WTC11 (cell line): ENCODE data around the gene KRTAP25-1.

Source experiments
- FOXJ3 ChIP-seq: sonication (generic); formaldehyde crosslinking; IDR thresholded peaks from 2 replicates; pipeline ENCODE4 v1.9.0; 2021; ENCODE audit warnings: missing genetic modification reagents, mild to moderate bottlenecking, borderline replicate concordance
- FOXK1 ChIP-seq: sonication (generic); formaldehyde crosslinking; IDR thresholded peaks from 2 replicates; pipeline ENCODE4 v1.8.0; 2022; ENCODE audit warnings: mild to moderate bottlenecking, moderate library complexity, missing genetic modification reagents
- MYBL2 ChIP-seq: sonication (generic); formaldehyde crosslinking; IDR thresholded peaks from 2 replicates; pipeline ENCODE4 v1.8.1; 2023; ENCODE audit warnings: mild to moderate bottlenecking, moderate library complexity, missing genetic modification reagents
- ZNF138 ChIP-seq: sonication (generic); formaldehyde crosslinking; conservative IDR thresholded peaks from 2 replicates; pipeline ENCODE4 v1.8.1; 2022; ENCODE audit warnings: mild to moderate bottlenecking, moderate library complexity, missing genetic modification reagents
- TF ChIP-seq, protein P1 (sequence below): fragments of 200-600 bp; IDR thresholded peaks from 2 replicates; pipeline ENCODE4 v1.8.0; 2022; ENCODE audit warnings: antibody characterized with exemption
- TF ChIP-seq, protein P2 (sequence below): sonication (generic); formaldehyde crosslinking; IDR thresholded peaks from 2 replicates; pipeline ENCODE4 v1.8.0; 2022; ENCODE audit warnings: mild to moderate bottlenecking, missing genetic modification reagents
- TF ChIP-seq, protein P3 (sequence below): fragments of 250-450 bp; sonication (Bioruptor Pico); IDR thresholded peaks from 2 replicates; pipeline ENCODE4 v1.9.0; 2021; ENCODE audit warnings: mild to moderate bottlenecking
- TF ChIP-seq, protein P4 (sequence below): sonication (generic); formaldehyde crosslinking; IDR thresholded peaks from 2 replicates; pipeline ENCODE4 v1.8.0; 2023; ENCODE audit warnings: mild to moderate bottlenecking, missing genetic modification reagents
- TF ChIP-seq, protein P5 (sequence below): sonication (generic); formaldehyde crosslinking; IDR thresholded peaks from 2 replicates; pipeline ENCODE4 v1.8.0; 2022; ENCODE audit warnings: mild to moderate bottlenecking, missing genetic modification reagents
- TF ChIP-seq, protein P6 (sequence below): sonication (generic); formaldehyde crosslinking; IDR thresholded peaks from 2 replicates; pipeline ENCODE4 v1.8.1; 2022; ENCODE audit warnings: missing genetic modification reagents, borderline replicate concordance
- TF ChIP-seq, protein P7 (sequence below): sonication (generic); formaldehyde crosslinking; IDR thresholded peaks from 2 replicates; pipeline ENCODE4 v1.8.1; 2022; ENCODE audit warnings: low read depth, mild to moderate bottlenecking, moderate library complexity, missing genetic modification reagents, borderline replicate concordance
- TF ChIP-seq, protein P8 (sequence below): sonication (generic); formaldehyde crosslinking; IDR thresholded peaks from 2 replicates; pipeline ENCODE4 v1.8.1; 2023; ENCODE audit warnings: mild to moderate bottlenecking, missing genetic modification reagents, moderate library complexity
- TF ChIP-seq, protein P9 (sequence below): fragments of 250-450 bp; sonication (Bioruptor Pico); IDR thresholded peaks from 2 replicates; pipeline ENCODE4 v2.1.2; 2022; ENCODE audit warnings: mild to moderate bottlenecking, moderate library complexity

DNA sequence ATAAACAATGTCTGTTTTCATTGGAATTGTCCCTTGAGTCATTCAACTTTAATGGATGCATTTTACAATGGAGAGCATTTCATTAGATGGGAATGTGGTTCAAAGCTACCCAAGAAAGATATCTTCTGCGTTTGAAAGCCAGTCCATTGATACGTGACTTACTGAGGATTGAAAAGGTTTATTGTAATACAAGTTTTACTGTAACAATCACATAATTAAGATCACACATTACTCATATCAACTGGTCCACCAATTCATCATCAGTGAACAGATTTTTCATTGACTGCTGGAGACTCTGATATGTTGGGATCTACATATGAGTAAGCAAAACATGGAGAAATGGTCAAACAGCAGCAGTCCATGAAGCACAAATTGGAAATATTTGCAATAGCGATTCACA is 39.4 kb downstream of the KRTAP25-1 start:
- TF ChIP-seq, protein P1, sequence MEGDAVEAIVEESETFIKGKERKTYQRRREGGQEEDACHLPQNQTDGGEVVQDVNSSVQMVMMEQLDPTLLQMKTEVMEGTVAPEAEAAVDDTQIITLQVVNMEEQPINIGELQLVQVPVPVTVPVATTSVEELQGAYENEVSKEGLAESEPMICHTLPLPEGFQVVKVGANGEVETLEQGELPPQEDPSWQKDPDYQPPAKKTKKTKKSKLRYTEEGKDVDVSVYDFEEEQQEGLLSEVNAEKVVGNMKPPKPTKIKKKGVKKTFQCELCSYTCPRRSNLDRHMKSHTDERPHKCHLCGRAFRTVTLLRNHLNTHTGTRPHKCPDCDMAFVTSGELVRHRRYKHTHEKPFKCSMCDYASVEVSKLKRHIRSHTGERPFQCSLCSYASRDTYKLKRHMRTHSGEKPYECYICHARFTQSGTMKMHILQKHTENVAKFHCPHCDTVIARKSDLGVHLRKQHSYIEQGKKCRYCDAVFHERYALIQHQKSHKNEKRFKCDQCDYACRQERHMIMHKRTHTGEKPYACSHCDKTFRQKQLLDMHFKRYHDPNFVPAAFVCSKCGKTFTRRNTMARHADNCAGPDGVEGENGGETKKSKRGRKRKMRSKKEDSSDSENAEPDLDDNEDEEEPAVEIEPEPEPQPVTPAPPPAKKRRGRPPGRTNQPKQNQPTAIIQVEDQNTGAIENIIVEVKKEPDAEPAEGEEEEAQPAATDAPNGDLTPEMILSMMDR = no peak
- no peak for TF ChIP-seq FOXJ3
- TF ChIP-seq ZNF138 (CRISPR knock-in tag) = no peak
- TF ChIP-seq, protein P2, sequence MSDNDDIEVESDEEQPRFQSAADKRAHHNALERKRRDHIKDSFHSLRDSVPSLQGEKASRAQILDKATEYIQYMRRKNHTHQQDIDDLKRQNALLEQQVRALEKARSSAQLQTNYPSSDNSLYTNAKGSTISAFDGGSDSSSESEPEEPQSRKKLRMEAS (CRISPR knock-in tag) = no peak
- TF ChIP-seq, protein P3, sequence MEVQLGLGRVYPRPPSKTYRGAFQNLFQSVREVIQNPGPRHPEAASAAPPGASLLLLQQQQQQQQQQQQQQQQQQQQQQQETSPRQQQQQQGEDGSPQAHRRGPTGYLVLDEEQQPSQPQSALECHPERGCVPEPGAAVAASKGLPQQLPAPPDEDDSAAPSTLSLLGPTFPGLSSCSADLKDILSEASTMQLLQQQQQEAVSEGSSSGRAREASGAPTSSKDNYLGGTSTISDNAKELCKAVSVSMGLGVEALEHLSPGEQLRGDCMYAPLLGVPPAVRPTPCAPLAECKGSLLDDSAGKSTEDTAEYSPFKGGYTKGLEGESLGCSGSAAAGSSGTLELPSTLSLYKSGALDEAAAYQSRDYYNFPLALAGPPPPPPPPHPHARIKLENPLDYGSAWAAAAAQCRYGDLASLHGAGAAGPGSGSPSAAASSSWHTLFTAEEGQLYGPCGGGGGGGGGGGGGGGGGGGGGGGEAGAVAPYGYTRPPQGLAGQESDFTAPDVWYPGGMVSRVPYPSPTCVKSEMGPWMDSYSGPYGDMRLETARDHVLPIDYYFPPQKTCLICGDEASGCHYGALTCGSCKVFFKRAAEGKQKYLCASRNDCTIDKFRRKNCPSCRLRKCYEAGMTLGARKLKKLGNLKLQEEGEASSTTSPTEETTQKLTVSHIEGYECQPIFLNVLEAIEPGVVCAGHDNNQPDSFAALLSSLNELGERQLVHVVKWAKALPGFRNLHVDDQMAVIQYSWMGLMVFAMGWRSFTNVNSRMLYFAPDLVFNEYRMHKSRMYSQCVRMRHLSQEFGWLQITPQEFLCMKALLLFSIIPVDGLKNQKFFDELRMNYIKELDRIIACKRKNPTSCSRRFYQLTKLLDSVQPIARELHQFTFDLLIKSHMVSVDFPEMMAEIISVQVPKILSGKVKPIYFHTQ = no peak
- no peak for TF ChIP-seq FOXK1 (CRISPR knock-in tag)
- TF ChIP-seq, protein P4, sequence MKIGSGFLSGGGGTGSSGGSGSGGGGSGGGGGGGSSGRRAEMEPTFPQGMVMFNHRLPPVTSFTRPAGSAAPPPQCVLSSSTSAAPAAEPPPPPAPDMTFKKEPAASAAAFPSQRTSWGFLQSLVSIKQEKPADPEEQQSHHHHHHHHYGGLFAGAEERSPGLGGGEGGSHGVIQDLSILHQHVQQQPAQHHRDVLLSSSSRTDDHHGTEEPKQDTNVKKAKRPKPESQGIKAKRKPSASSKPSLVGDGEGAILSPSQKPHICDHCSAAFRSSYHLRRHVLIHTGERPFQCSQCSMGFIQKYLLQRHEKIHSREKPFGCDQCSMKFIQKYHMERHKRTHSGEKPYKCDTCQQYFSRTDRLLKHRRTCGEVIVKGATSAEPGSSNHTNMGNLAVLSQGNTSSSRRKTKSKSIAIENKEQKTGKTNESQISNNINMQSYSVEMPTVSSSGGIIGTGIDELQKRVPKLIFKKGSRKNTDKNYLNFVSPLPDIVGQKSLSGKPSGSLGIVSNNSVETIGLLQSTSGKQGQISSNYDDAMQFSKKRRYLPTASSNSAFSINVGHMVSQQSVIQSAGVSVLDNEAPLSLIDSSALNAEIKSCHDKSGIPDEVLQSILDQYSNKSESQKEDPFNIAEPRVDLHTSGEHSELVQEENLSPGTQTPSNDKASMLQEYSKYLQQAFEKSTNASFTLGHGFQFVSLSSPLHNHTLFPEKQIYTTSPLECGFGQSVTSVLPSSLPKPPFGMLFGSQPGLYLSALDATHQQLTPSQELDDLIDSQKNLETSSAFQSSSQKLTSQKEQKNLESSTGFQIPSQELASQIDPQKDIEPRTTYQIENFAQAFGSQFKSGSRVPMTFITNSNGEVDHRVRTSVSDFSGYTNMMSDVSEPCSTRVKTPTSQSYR (CRISPR knock-in tag) = no peak
- TF ChIP-seq, protein P5, sequence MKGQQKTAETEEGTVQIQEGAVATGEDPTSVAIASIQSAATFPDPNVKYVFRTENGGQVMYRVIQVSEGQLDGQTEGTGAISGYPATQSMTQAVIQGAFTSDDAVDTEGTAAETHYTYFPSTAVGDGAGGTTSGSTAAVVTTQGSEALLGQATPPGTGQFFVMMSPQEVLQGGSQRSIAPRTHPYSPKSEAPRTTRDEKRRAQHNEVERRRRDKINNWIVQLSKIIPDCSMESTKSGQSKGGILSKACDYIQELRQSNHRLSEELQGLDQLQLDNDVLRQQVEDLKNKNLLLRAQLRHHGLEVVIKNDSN (CRISPR knock-in tag) = no peak
- TF ChIP-seq, protein P6, sequence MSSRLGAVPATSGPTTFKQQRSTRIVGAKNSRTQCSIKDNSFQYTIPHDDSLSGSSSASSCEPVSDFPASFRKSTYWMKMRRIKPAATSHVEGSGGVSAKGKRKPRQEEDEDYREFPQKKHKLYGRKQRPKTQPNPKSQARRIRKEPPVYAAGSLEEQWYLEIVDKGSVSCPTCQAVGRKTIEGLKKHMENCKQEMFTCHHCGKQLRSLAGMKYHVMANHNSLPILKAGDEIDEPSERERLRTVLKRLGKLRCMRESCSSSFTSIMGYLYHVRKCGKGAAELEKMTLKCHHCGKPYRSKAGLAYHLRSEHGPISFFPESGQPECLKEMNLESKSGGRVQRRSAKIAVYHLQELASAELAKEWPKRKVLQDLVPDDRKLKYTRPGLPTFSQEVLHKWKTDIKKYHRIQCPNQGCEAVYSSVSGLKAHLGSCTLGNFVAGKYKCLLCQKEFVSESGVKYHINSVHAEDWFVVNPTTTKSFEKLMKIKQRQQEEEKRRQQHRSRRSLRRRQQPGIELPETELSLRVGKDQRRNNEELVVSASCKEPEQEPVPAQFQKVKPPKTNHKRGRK (CRISPR knock-in tag) = no peak
- TF ChIP-seq, protein P7, sequence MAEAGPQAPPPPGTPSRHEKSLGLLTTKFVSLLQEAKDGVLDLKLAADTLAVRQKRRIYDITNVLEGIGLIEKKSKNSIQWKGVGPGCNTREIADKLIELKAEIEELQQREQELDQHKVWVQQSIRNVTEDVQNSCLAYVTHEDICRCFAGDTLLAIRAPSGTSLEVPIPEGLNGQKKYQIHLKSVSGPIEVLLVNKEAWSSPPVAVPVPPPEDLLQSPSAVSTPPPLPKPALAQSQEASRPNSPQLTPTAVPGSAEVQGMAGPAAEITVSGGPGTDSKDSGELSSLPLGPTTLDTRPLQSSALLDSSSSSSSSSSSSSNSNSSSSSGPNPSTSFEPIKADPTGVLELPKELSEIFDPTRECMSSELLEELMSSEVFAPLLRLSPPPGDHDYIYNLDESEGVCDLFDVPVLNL (CRISPR knock-in tag) = no peak
- TF ChIP-seq, protein P8, sequence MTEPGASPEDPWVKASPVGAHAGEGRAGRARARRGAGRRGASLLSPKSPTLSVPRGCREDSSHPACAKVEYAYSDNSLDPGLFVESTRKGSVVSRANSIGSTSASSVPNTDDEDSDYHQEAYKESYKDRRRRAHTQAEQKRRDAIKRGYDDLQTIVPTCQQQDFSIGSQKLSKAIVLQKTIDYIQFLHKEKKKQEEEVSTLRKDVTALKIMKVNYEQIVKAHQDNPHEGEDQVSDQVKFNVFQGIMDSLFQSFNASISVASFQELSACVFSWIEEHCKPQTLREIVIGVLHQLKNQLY (CRISPR knock-in tag) = no peak
- TF ChIP-seq, protein P9, sequence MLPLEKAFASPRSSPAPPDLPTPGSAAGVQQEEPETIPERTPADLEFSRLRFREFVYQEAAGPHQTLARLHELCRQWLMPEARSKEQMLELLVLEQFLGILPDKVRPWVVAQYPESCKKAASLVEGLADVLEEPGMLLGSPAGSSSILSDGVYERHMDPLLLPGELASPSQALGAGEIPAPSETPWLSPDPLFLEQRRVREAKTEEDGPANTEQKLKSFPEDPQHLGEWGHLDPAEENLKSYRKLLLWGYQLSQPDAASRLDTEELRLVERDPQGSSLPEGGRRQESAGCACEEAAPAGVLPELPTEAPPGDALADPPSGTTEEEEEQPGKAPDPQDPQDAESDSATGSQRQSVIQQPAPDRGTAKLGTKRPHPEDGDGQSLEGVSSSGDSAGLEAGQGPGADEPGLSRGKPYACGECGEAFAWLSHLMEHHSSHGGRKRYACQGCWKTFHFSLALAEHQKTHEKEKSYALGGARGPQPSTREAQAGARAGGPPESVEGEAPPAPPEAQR = no peak
- no peak for TF ChIP-seq MYBL2 (CRISPR knock-in tag)
